Left lung (tissue), 10 donors: ENCODE data around the gene RPAIN. TPM values are rescaled to one million over a fixed set of nuclear protein-coding genes. Genes with fewer than 3 reads are reported as not detected.

ENCODE experiments used
- ATAC-seq: fragments of 200-7000 bp; cut with Tn5 transposase; one replicate; pipeline ENCODE4 v1.9.1; 2020; ENCODE audit warnings: moderate library complexity
- DNase-seq, 4 donors: peaks; one replicate each; pipeline ENCODE4 v3.0.0-alpha.2; 2013 to 2020
- H3K27ac ChIP-seq, 2 donors: fragments of 200-600 bp; sonication (generic) in 1 of 2; one replicate each; pipeline versions ENCODE4 v1.5.0 to v1.8.0; 2020 to 2021
- H3K27me3 ChIP-seq, 2 donors: fragments of 200-600 bp; sonication (generic) in 1 of 2; one replicate each; pipeline versions ENCODE4 v1.5.0 to v1.8.0; 2020 to 2021
- H3K36me3 ChIP-seq, 2 donors: fragments of 200-600 bp; sonication (generic) in 1 of 2; one replicate each; pipeline versions ENCODE4 v1.5.0 to v1.8.0; 2020 to 2021
- H3K4me1 ChIP-seq, 2 donors: fragments of 200-600 bp; one replicate each; pipeline ENCODE4 v1.8.0; 2021
- H3K4me3 ChIP-seq, 2 donors: fragments of 200-600 bp; sonication (generic) in 1 of 2; one replicate each; pipeline versions ENCODE4 v1.5.0 to v1.8.0; 2020 to 2021; ENCODE audit warnings: mild to moderate bottlenecking in 1 of 2
- H3K9me3 ChIP-seq, 2 donors: fragments of 200-600 bp; sonication (generic) in 1 of 2; one replicate each; pipeline versions ENCODE4 v1.5.0 to v1.8.0; 2020 to 2021
- intact Hi-C, 2 donors: fragments of 100-400 bp; cut with DNase I; formaldehyde crosslinking; loops; one replicate each; pipeline versions ENCODE4 v1.11.2 to v1.14.2; 2022
- polyA plus RNA-seq, 6 donors: library from polyadenylated mRNA; unstranded; fragments of 120-200 nt; gene quantifications; one replicate each; pipeline ENCODE4 v1.2.1, GENCODE V29; 2013; ENCODE audit not compliant: insufficient read length in 6 of 6
- total RNA-seq, 2 donors: library from RNA; stranded (reverse); fragmentation: NEBNext Ultra II Directional; extraction: Animal tissue kit (Norgen Biotek cat#: 25700); gene quantifications; one replicate each; pipeline ENCODE4 v1.2.1, GENCODE V29; 2021
- TF ChIP-seq, protein P1 (sequence below), 2 donors: fragments of 200-600 bp; sonication (generic) in 1 of 2; IDR thresholded peaks; one replicate each; pipeline versions ENCODE4 v1.5.0 to v1.8.0; 2021; ENCODE audit warnings: antibody characterized with exemption in 2 of 2
- donor health status: DM: no; HTN: yes; CAD: no.
- donor health status: DM: no; HTN: no; CAD: no.

Gene RPAIN
- total and polyA plus RNA-seq, 8 donors: 31.8 to 96.2 (median 85.6) TPM

DNA sequence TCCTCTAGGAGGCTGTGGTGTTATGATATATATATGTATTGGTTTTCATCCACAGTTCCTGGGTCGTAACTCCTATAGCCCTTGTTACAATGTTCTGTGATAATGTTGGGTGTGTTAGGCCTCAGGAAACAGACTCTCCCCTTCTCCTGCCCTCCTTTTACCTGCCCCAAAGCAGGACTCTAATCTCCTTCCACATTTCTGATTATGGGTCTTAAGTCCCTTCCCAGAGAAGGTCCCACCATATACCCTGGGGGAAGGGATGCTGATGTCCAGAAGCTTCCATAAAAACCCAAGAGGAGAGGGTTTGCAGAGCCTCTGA lies 19.4 kb downstream of the RPAIN start:
- Histone ChIP-seq H3K36me3 (peaks cover 0 to 54% of the 10 kb centered on the region in 2 donors), H3K27ac (peak overlapping the region; percentile 75 to 84), H3K9me3 (no peaks in the 10 kb centered on the region), H3K4me1 (peaks cover 7 to 33% of the 10 kb centered on the region in 2 donors), H3K4me3 (peak overlapping the region; percentile 88 to 98), H3K27me3 (no peaks in the 10 kb centered on the region)
- intact Hi-C loops: no loop called here
- DNase-seq (no peak), ATAC-seq (no peak)
- TF ChIP-seq, protein P1, sequence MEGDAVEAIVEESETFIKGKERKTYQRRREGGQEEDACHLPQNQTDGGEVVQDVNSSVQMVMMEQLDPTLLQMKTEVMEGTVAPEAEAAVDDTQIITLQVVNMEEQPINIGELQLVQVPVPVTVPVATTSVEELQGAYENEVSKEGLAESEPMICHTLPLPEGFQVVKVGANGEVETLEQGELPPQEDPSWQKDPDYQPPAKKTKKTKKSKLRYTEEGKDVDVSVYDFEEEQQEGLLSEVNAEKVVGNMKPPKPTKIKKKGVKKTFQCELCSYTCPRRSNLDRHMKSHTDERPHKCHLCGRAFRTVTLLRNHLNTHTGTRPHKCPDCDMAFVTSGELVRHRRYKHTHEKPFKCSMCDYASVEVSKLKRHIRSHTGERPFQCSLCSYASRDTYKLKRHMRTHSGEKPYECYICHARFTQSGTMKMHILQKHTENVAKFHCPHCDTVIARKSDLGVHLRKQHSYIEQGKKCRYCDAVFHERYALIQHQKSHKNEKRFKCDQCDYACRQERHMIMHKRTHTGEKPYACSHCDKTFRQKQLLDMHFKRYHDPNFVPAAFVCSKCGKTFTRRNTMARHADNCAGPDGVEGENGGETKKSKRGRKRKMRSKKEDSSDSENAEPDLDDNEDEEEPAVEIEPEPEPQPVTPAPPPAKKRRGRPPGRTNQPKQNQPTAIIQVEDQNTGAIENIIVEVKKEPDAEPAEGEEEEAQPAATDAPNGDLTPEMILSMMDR (IDR thresholded peaks at IDR 0.05): no peak

DNA sequence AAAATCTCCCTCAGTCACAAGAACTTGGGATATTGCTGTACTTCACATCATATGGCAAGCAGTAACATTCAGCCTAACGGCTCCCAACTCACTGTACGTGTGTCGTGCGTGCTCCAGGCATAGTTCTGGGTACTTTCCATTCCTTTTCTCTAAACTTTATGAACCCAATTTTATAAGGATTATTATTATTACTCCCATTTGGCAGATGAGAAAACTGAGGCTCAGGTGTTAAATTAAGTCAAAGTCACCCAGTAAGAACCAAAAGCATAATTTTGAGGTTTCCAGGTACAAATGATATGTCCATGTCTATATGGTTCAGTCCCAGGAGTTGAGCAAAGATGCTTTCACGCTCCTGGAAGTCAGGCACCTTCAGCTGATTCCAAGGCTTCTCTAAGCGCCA lies 23.7 kb downstream of the RPAIN start:
- no peaks in the 10 kb centered on the region for H3K27me3 ChIP-seq
- no peak overlapping the region for H3K4me3 ChIP-seq
- no peaks in the 10 kb centered on the region for H3K9me3 ChIP-seq
- DNase-seq (no peak), ATAC-seq (no peak)
- intact Hi-C loops: no loop called here
- H3K27ac ChIP-seq: no peak overlapping the region
- peaks cover 0 to 7% of the 10 kb centered on the region in 2 donors for H3K4me1 ChIP-seq
- TF ChIP-seq, protein P1 (IDR thresholded peaks at IDR 0.05): no peak
- peaks cover 0 to 67% of the 10 kb centered on the region in 2 donors for H3K36me3 ChIP-seq

DNA sequence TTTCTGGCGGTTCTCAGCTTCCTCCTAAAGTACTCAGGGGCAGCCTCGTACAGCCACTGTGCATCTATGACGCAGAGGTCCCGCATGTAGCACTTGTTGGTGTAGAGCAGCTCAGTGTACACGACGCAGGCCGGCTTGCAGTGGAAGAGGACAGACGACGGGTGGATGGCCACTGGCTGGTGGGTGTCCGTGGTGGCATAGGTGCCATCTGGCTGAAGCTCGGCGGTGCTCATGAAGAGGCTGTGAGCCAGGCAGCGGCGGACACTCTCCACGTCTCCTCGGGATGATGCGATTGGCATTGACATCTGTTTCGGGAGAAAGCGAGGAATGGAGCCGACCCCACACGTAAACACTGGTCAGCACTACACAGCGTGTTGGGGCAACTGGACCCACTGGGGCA lies 24.2 kb downstream of the RPAIN start:
- Histone ChIP-seq H3K4me3 (no peak overlapping the region), H3K9me3 (no peaks in the 10 kb centered on the region), H3K36me3 (peaks cover 0 to 72% of the 10 kb centered on the region in 2 donors), H3K27ac (no peak overlapping the region), H3K4me1 (peaks cover 0 to 6% of the 10 kb centered on the region in 2 donors), H3K27me3 (no peaks in the 10 kb centered on the region)
- TF ChIP-seq, protein P1 (IDR thresholded peaks at IDR 0.05): no peak
- intact Hi-C loops: no loop called here
- no peak for DNase-seq
- no peak for ATAC-seq

DNA sequence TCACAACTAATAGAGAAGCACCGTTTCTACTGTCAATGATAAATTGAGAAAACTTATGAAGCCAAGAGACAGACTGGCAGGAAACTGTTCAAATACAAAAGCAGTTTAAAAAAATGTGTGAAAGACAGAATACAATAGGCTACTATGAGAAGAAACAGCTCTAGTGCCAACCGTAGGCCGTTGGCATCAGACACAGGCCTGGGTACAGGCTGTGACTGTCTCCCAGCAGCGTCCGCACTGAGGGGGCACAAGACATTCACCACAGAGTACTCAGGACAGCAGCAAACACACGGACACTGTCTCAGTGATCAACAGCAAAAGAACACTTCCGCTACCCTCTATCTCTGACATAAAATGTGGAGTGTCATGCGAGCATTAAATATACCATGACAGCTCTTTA lies 26.8 kb downstream of the RPAIN start:
- peaks cover 0 to 97% of the 10 kb centered on the region in 2 donors for H3K36me3 ChIP-seq

DNA sequence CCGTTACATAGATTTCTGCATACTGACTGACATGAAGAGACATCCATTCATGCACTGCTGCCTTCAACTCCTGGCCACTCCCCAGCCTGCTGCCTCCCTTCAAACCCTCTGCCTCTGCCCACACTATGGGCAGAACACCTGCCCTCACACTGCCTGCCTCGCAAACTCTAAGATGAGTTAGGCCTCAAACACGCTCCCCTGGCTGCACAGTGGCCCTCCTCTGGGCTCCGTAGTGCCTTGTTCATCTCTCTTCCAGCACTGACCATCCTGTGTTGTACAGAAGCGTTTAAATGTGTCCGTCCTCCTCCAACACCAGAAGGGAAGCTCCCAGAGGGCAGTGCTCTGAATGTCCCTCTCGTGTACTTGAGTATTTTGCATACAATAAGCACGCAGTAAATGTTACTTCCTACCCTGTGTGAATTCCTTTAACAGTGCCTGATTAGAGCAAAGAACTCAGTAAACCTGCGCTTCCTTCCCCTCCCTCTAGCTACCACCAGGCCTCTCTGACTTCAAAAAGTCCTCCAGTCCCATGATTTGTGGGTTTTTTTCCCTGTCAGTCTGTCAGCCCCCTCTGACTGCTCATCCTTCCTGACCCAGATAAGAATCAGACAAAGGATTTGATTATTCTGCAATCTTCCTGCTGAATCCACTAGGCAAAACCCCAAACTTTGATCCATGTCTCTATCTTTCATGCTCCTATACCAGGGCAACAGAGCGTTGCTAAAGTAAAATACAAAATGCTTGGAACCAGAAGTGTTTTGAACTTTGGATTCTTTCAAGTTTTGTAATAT lies 44.9 kb downstream of the RPAIN start:
- TF ChIP-seq, protein P1 (IDR thresholded peaks at IDR 0.05): no peak
- no peak for ATAC-seq

More for the DNA sequence above, 26.8 kb downstream of the RPAIN start:
- Histone ChIP-seq H3K27me3 (no peaks in the 10 kb centered on the region), H3K4me1 (no peaks in the 10 kb centered on the region), H3K27ac (no peak overlapping the region), H3K9me3 (no peaks in the 10 kb centered on the region), H3K4me3 (no peak overlapping the region)
- intact Hi-C loops: no loop called here
- TF ChIP-seq, protein P1 (IDR thresholded peaks at IDR 0.05): no peak
- DNase-seq: no peak
- ATAC-seq: no peak

More for the DNA sequence above, 44.9 kb downstream of the RPAIN start:
- Histone ChIP-seq H3K36me3 (peaks cover 0 to 28% of the 10 kb centered on the region in 2 donors), H3K9me3 (no peaks in the 10 kb centered on the region), H3K27ac (no peak overlapping the region), H3K4me3 (no peak overlapping the region), H3K4me1 (peaks cover 3 to 40% of the 10 kb centered on the region in 2 donors), H3K27me3 (no peaks in the 10 kb centered on the region)
- DNase-seq: no peak
- intact Hi-C loops: no loop called here
